CD4-positive, alpha-beta T cell (primary cell): ENCODE results near the gene FAM120B. TPM values are rescaled to one million over a fixed set of nuclear protein-coding genes. Genes with fewer than 3 reads are reported as not detected.

Experiments
- ATAC-seq: fragments of 200-7000 bp; cut with Tn5 transposase; one replicate; pipeline ENCODE4 v1.10.0; 2022; ENCODE audit warnings: mild to moderate bottlenecking; ENCODE audit not compliant: poor library complexity
- CTCF ChIA-PET: fragments of 350-600 bp; sonication (Branson Sonifier 250); formaldehyde crosslinking; loops from one replicate; lab custom pipeline; 2021; ENCODE audit warnings: antibody characterized with exemption, inconsistent platforms; lab: Charles Lee
- POLR2A ChIA-PET: fragments of 350-600 bp; sonication (Branson Sonifier 250); formaldehyde crosslinking; loops from one replicate; lab custom pipeline; 2021; ENCODE audit warnings: antibody characterized with exemption, inconsistent platforms; lab: Charles Lee
- DNase-seq, 14 experiments: peaks; one replicate each; pipeline ENCODE4 v3.0.0-alpha.2; 2013 to 2020; ENCODE audit warnings: mixed read lengths in 2 of 14
- H3K27ac ChIP-seq, 2 donors: one replicate each; pipeline versions ENCODE4 v1.5.1 to v1.7.0; 2013; ENCODE audit warnings: low read length in 2 of 2, low read depth in 1 of 2, mild to moderate bottlenecking in 1 of 2
- H3K27me3 ChIP-seq, 2 experiments: 1 replicate in 1 of 2; 2 replicates in 1 of 2; pipeline versions ENCODE4 v1.6.1 to v1.7.0; 2013; ENCODE audit warnings: low read length in 2 of 2, control low read depth in 1 of 2, mild to moderate bottlenecking in 1 of 2, moderate library complexity in 1 of 2; ENCODE audit not compliant: insufficient read depth in 2 of 2, control insufficient read depth in 1 of 2
- H3K36me3 ChIP-seq: one replicate; pipeline ENCODE4 v1.6.1; 2013; ENCODE audit warnings: low read length, control low read depth; ENCODE audit not compliant: insufficient read depth
- H3K4me1 ChIP-seq: one replicate; pipeline ENCODE4 v1.6.1; 2013; ENCODE audit warnings: low read length, control low read depth; ENCODE audit not compliant: insufficient read depth
- H3K4me3 ChIP-seq: one replicate; pipeline ENCODE4 v1.5.1; 2013; ENCODE audit warnings: mild to moderate bottlenecking, low read length, moderate library complexity
- H3K9me3 ChIP-seq, 2 experiments: 1 replicate in 1 of 2; 2 replicates in 1 of 2; pipeline versions ENCODE4 v1.6.1 to v1.7.0; 2013; ENCODE audit warnings: low read length in 2 of 2, mild to moderate bottlenecking in 2 of 2, control low read depth in 1 of 2, moderate library complexity in 1 of 2; ENCODE audit not compliant: control insufficient read depth in 1 of 2, insufficient read depth in 1 of 2
- H3K27ac Mint-ChIP-seq: one replicate; pipeline ENCODE4 v1.8.0; 2020; ENCODE audit warnings: mixed read lengths
- H3K27me3 Mint-ChIP-seq: one replicate; pipeline ENCODE4 v1.8.0; 2021; ENCODE audit warnings: mixed read lengths
- H3K36me3 Mint-ChIP-seq: one replicate; pipeline ENCODE4 v1.8.0; 2021; ENCODE audit warnings: low read depth, mixed read lengths
- H3K4me1 Mint-ChIP-seq: one replicate; pipeline ENCODE4 v1.8.0; 2021; ENCODE audit warnings: low read depth, mixed read lengths
- H3K4me3 Mint-ChIP-seq: one replicate; pipeline ENCODE4 v1.8.0; 2020; ENCODE audit warnings: mild to moderate bottlenecking, mixed read lengths
- H3K9me3 Mint-ChIP-seq: one replicate; pipeline ENCODE4 v1.8.0; 2020; ENCODE audit warnings: mixed read lengths
- CTCF ChIP-seq: fragments of 200-600 bp; IDR thresholded peaks from one replicate; pipeline ENCODE4 v1.8.0; 2022; ENCODE audit warnings: antibody characterized with exemption, mild to moderate bottlenecking
- intact Hi-C, 2 experiments: fragments of 100-400 bp; cut with DNase I in 1 of 2; cut with micrococcal nuclease in 1 of 2; formaldehyde crosslinking; loops; one replicate each; pipeline versions ENCODE4 v1.15.1 to v1.9.0; 2023 to 2025; cut with DNase I, micrococcal nuclease
- total RNA-seq, 174 experiments: library from RNA in 2 of 174; stranded (reverse) in 2 of 174; gene quantifications; one replicate each; pipeline ENCODE4 v1.2.3 and lab custom pipeline; 2021 to 2026

FAM120B gene
- total RNA-seq, 2 experiments from 2014 or later, result 24.1 to 26.7 TPM

- ATAC-seq (no peak), DNase-seq (no peak)
- ChIA-PET CTCF (no interaction called here), POLR2A (no interaction called here)
- Histone ChIP-seq H3K4me3 (no peak overlapping the region), H3K4me1 (no peaks in the 10 kb centered on the region), H3K36me3 (peaks cover 9% of the 10 kb centered on the region), H3K9me3 (peaks cover 18 to 19% of the 10 kb centered on the region in 2 experiments), H3K27me3 (no peaks in the 10 kb centered on the region), H3K27ac (no peak overlapping the region)
- H3K4me1 Mint-ChIP-seq, result no peaks in the 10 kb centered on the region
- H3K9me3 Mint-ChIP-seq, result peaks cover 13% of the 10 kb centered on the region
- H3K4me3 Mint-ChIP-seq, result no peak overlapping the region
- H3K27ac Mint-ChIP-seq, result no peak overlapping the region
- TF ChIP-seq CTCF, result no peak
- H3K27me3 Mint-ChIP-seq, result peaks cover 10% of the 10 kb centered on the region
- intact Hi-C loops, result no loop called here
- H3K36me3 Mint-ChIP-seq, result peaks cover 20% of the 10 kb centered on the region
Measured at GRCh38 chr6:170410241-170410640, 103.7 kb downstream of the FAM120B start.

- ChIA-PET CTCF (no interaction called here), POLR2A (no interaction called here)
- Mint-ChIP-seq H3K27ac (no peak overlapping the region), H3K36me3 (no peaks in the 10 kb centered on the region), H3K4me1 (no peaks in the 10 kb centered on the region), H3K27me3 (peaks cover 28% of the 10 kb centered on the region), H3K4me3 (no peak overlapping the region), H3K9me3 (peaks cover 13% of the 10 kb centered on the region)
- no peak for DNase-seq
- TF ChIP-seq CTCF, result no peak
- Histone ChIP-seq H3K4me3 (no peak overlapping the region), H3K36me3 (no peaks in the 10 kb centered on the region), H3K27ac (no peak overlapping the region), H3K4me1 (no peaks in the 10 kb centered on the region), H3K27me3 (peaks cover 0 to 12% of the 10 kb centered on the region in 2 experiments), H3K9me3 (peaks cover 17 to 33% of the 10 kb centered on the region in 2 experiments)
- ATAC-seq, result no peak
- intact Hi-C loops, result no loop called here
Measured at GRCh38 chr6:170415318-170415717, 108.8 kb downstream of the FAM120B start.

- Mint-ChIP-seq H3K9me3 (peaks cover 5% of the 10 kb centered on the region), H3K27me3 (peaks cover 29% of the 10 kb centered on the region), H3K36me3 (no peaks in the 10 kb centered on the region), H3K4me3 (no peak overlapping the region), H3K4me1 (no peaks in the 10 kb centered on the region), H3K27ac (no peak overlapping the region)
- POLR2A ChIA-PET, result no interaction called here
- intact Hi-C loops, result no loop called here
- H3K27me3 ChIP-seq, result peaks cover 0 to 12% of the 10 kb centered on the region in 2 experiments
- DNase-seq (no peak), ATAC-seq (no peak)
- peaks cover 9 to 33% of the 10 kb centered on the region in 2 experiments for H3K9me3 ChIP-seq
- no peaks in the 10 kb centered on the region for H3K36me3 ChIP-seq
- CTCF ChIA-PET, result no interaction called here
- no peaks in the 10 kb centered on the region for H3K4me1 ChIP-seq
- no peak overlapping the region for H3K27ac ChIP-seq
- TF ChIP-seq CTCF, result no peak
- no peak overlapping the region for H3K4me3 ChIP-seq
Measured at GRCh38 chr6:170416303-170416702, 109.7 kb downstream of the FAM120B start.
